Measurements from ENCODE around the gene BCKDHB. TPM values are rescaled to one million over a fixed set of nuclear protein-coding genes. Genes with fewer than 3 reads are reported as not detected.
A peak's percentile ranks its signal among the peaks of the same experiment; 100 is the strongest.
"Not testable (repeated sequence)": the region's sequence is repeated elsewhere in the genome, so short reads cannot be mapped to it uniquely, and the experiment has no call there.

Gene BCKDHB
- polyA plus RNA-seq, 1 donor = 14.3 TPM

- DNase-seq = peak; percentile 53
Measured at GRCh38 chr6:80263585-80263984, 157.1 kb downstream of the BCKDHB start.

GRCh38 chr6:80268865-80269730 lies 162.6 kb downstream of the BCKDHB start:
- DNase-seq = no peak

GRCh38 chr6:80271074-80271473 lies 164.6 kb downstream of the BCKDHB start:
- no peak for DNase-seq

- no peak for DNase-seq
Measured at GRCh38 chr6:80272988-80273387, 166.5 kb downstream of the BCKDHB start.

- DNase-seq = no peak
Measured at GRCh38 chr6:80276861-80277260, 170.4 kb downstream of the BCKDHB start.

GRCh38 chr6:80277501-80277900 lies 171.0 kb downstream of the BCKDHB start:
- peak; percentile 11 for DNase-seq

GRCh38 chr6:80280262-80281010 lies 174.0 kb downstream of the BCKDHB start:
- no peak for DNase-seq

- no peak for DNase-seq
Measured at GRCh38 chr6:80282913-80283554, 176.6 kb downstream of the BCKDHB start.

GRCh38 chr6:80287112-80287511 lies 180.6 kb downstream of the BCKDHB start:
- DNase-seq = no peak

- no peak for DNase-seq
Measured at GRCh38 chr6:80287607-80288006, 181.1 kb downstream of the BCKDHB start.

- no peak for DNase-seq
Measured at GRCh38 chr6:80289727-80290126, 183.3 kb downstream of the BCKDHB start.

- DNase-seq = not testable (repeated sequence)
Measured at GRCh38 chr6:80294531-80294930, 188.1 kb downstream of the BCKDHB start.

- DNase-seq = no peak
Measured at GRCh38 chr6:80302716-80303115, 196.2 kb downstream of the BCKDHB start.

- DNase-seq = no peak
Measured at GRCh38 chr6:80304014-80304413, 197.5 kb downstream of the BCKDHB start.

- no peak for DNase-seq
Measured at GRCh38 chr6:80314531-80314930, 208.1 kb downstream of the BCKDHB start.

GRCh38 chr6:80316686-80317231 lies 210.3 kb downstream of the BCKDHB start:
- no peak for DNase-seq

- DNase-seq = no peak
Measured at GRCh38 chr6:80319196-80319595, 212.7 kb downstream of the BCKDHB start.

GRCh38 chr6:80321011-80321410 lies 214.5 kb downstream of the BCKDHB start:
- no peak for DNase-seq

- DNase-seq = peak; percentile 78
Measured at GRCh38 chr6:80325742-80326141, 219.3 kb downstream of the BCKDHB start.

- no peak for DNase-seq
Measured at GRCh38 chr6:80328652-80329051, 222.2 kb downstream of the BCKDHB start.

GRCh38 chr6:80329496-80329895 lies 223.0 kb downstream of the BCKDHB start:
- no peak for DNase-seq

GRCh38 chr6:80330961-80331360 lies 224.5 kb downstream of the BCKDHB start:
- no peak for DNase-seq

GRCh38 chr6:80331522-80331921 lies 225.1 kb downstream of the BCKDHB start:
- no peak for DNase-seq
